HL-60 (cell line): Measurements from ENCODE around the gene PITPNC1. TPM values are rescaled to one million over a fixed set of nuclear protein-coding genes. Genes with fewer than 3 reads are reported as not detected.

Experiments
- DNase-seq, 2 experiments: peaks; one replicate each; pipeline ENCODE4 v3.0.0-alpha.2; 2010 to 2020; ENCODE audit warnings: low read depth in 1 of 2, low spot score in 1 of 2
- H3K27ac ChIP-seq: fragments of 250-450 bp; sonication (Bioruptor Pico); replicated peaks from 2 replicates; pipeline ENCODE4 v1.5.1; 2020; ENCODE audit warnings: mild to moderate bottlenecking, moderate library complexity
- H3K27me3 ChIP-seq: fragments of 250-450 bp; sonication (Bioruptor Pico); 2 replicates; pipeline ENCODE4 v1.5.1; 2021; ENCODE audit warnings: mild to moderate bottlenecking, moderate library complexity; ENCODE audit not compliant: insufficient read depth, poor library complexity, severe bottlenecking
- H3K4me3 ChIP-seq: replicated peaks from 2 replicates; pipeline ENCODE4 v1.5.1; 2011; ENCODE audit warnings: mild to moderate bottlenecking, control low read depth, low read length; ENCODE audit not compliant: insufficient read depth
- GABPA ChIP-seq: IDR thresholded peaks from 2 replicates; pipeline ENCODE4 v1.6.1; 2012; ENCODE audit warnings: low read depth
- POLR2AphosphoS5 ChIP-seq: IDR thresholded peaks from 2 replicates; pipeline ENCODE4 v1.6.1; 2012; ENCODE audit warnings: low read depth
- REST ChIP-seq: IDR thresholded peaks from 2 replicates; pipeline ENCODE4 v1.6.1; 2012; ENCODE audit warnings: low read depth; ENCODE audit not compliant: insufficient replicate concordance
- SPI1 ChIP-seq: IDR thresholded peaks from 2 replicates; pipeline ENCODE4 v1.6.1; 2012; ENCODE audit warnings: low read depth, mild to moderate bottlenecking, borderline replicate concordance
- microRNA-seq: library from miRNA; unstranded; fragments of <30 nt; microRNA quantifications from one replicate; pipeline ENCODE4, GENCODE V29; 2018
- TF ChIP-seq, protein P1 (sequence below): IDR thresholded peaks from one replicate; pipeline ENCODE4 v1.5.1; 2011; ENCODE audit warnings: low read length, control low read depth, inconsistent platforms; ENCODE audit not compliant: insufficient read depth

Gene PITPNC1

GRCh38 chr17:67737145-67737544 is 360.1 kb downstream of the PITPNC1 start:
- no peak for DNase-seq
- no peak for TF ChIP-seq REST
- TF ChIP-seq POLR2AphosphoS5 = no peak
- TF ChIP-seq, protein P1, sequence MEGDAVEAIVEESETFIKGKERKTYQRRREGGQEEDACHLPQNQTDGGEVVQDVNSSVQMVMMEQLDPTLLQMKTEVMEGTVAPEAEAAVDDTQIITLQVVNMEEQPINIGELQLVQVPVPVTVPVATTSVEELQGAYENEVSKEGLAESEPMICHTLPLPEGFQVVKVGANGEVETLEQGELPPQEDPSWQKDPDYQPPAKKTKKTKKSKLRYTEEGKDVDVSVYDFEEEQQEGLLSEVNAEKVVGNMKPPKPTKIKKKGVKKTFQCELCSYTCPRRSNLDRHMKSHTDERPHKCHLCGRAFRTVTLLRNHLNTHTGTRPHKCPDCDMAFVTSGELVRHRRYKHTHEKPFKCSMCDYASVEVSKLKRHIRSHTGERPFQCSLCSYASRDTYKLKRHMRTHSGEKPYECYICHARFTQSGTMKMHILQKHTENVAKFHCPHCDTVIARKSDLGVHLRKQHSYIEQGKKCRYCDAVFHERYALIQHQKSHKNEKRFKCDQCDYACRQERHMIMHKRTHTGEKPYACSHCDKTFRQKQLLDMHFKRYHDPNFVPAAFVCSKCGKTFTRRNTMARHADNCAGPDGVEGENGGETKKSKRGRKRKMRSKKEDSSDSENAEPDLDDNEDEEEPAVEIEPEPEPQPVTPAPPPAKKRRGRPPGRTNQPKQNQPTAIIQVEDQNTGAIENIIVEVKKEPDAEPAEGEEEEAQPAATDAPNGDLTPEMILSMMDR = no peak
- no peak for TF ChIP-seq SPI1
- no peak for TF ChIP-seq GABPA
- Histone ChIP-seq H3K4me3 (no peak overlapping the region), H3K27ac (no peak overlapping the region), H3K27me3 (no peaks in the 10 kb centered on the region)

- no peak overlapping the region for H3K4me3 ChIP-seq
- H3K27me3 ChIP-seq = no peaks in the 10 kb centered on the region
- TF ChIP-seq POLR2AphosphoS5 (no peak), REST (no peak), GABPA (no peak), SPI1 (no peak)
- TF ChIP-seq, protein P1 = no peak
- H3K27ac ChIP-seq = no peak overlapping the region
- no peak for DNase-seq
Measured at GRCh38 chr17:67742025-67742424, 364.9 kb downstream of the PITPNC1 start.

Small RNA genes lying within 50 kb of the gene (microRNA-seq; reads per million reads assigned to microRNA genes)
- gene MIR548AA2 (not detected), gene MIR548D2 (not detected)
